GM18519 (cell line): ENCODE data around the gene TCEAL4.
A peak's percentile ranks its signal among the peaks of the same experiment; 100 is the strongest.
"Not testable (repeated sequence)": the region's sequence is repeated elsewhere in the genome, so short reads cannot be mapped to it uniquely, and the experiment has no call there.

ENCODE experiments used
- ATAC-seq: cut with Tn5 transposase; IDR thresholded peaks from one replicate; pipeline ENCODE4 v1.9.1; 2021; ENCODE audit warnings: mild to moderate bottlenecking, moderate library complexity; ENCODE audit not compliant: unreplicated experiment, low FRiP score

The TCEAL4 gene

GRCh38 chrX:103586659-103587058, 1.3 kb downstream of the TCEAL4 start:
- no peak for ATAC-seq

- ATAC-seq: not testable (repeated sequence)
Measured at GRCh38 chrX:103592295-103592694, 7.0 kb downstream of the TCEAL4 start.

- not testable (repeated sequence) for ATAC-seq
Measured at GRCh38 chrX:103595202-103595601, 9.9 kb downstream of the TCEAL4 start.

- ATAC-seq: no peak
Measured at GRCh38 chrX:103607364-103608305, 22.3 kb downstream of the TCEAL4 start, which contains the start of gene TCEAL3. TCEAL3 (plus strand) TSS chrX:103607963; CDS start chrX:103609065, 1,102 bp downstream.

- no peak for ATAC-seq
Measured at GRCh38 chrX:103608306-103608963, 23.1 kb downstream of the TCEAL4 start.

- ATAC-seq: no peak
Measured at GRCh38 chrX:103610282-103610681, 25.0 kb downstream of the TCEAL4 start.

- ATAC-seq: no peak
Measured at GRCh38 chrX:103613362-103613890, 28.1 kb downstream of the TCEAL4 start.

GRCh38 chrX:103614999-103615398, 29.7 kb downstream of the TCEAL4 start:
- ATAC-seq: no peak

- no peak for ATAC-seq
Measured at GRCh38 chrX:103615781-103616371, 30.6 kb downstream of the TCEAL4 start.

GRCh38 chrX:103616676-103617186, 31.4 kb downstream of the TCEAL4 start:
- no peak for ATAC-seq

GRCh38 chrX:103624111-103624510, 38.8 kb downstream of the TCEAL4 start:
- no peak for ATAC-seq

- ATAC-seq: no peak
Measured at GRCh38 chrX:103626855-103627254, 41.5 kb downstream of the TCEAL4 start.

- ATAC-seq: peak; percentile 70
Measured at GRCh38 chrX:103628386-103629317, 43.3 kb downstream of the TCEAL4 start, which contains the start of gene TCEAL1. TCEAL1 (plus strand) TSS chrX:103628975; CDS start chrX:103629917, 942 bp downstream.

GRCh38 chrX:103629318-103630170, 44.2 kb downstream of the TCEAL4 start:
- no peak for ATAC-seq

- no peak for ATAC-seq
Measured at GRCh38 chrX:103630171-103630511, 44.8 kb downstream of the TCEAL4 start.

GRCh38 chrX:103631145-103631544, 45.8 kb downstream of the TCEAL4 start:
- no peak for ATAC-seq

- no peak for ATAC-seq
Measured at GRCh38 chrX:103635436-103635835, 50.1 kb downstream of the TCEAL4 start.
